H9 (cell line): ENCODE results near the gene DRD4. TPM values are rescaled to one million over a fixed set of nuclear protein-coding genes. Genes with fewer than 3 reads are reported as not detected.
"Not testable (repeated sequence)": the region's sequence is repeated elsewhere in the genome, so short reads cannot be mapped to it uniquely, and the experiment has no call there.

ENCODE experiments used
- DNase-seq: peaks from one replicate; pipeline ENCODE4 v3.0.0-alpha.2; 2017
- H2AFZ ChIP-seq: one replicate; pipeline ENCODE4 v1.6.1; 2013; ENCODE audit warnings: mild to moderate bottlenecking, low read length, control low read depth, moderate library complexity
- H2AK5ac ChIP-seq: 2 replicates; pipeline ENCODE4 v1.6.1; 2013; ENCODE audit warnings: low read length, control low read depth, mixed read lengths; ENCODE audit not compliant: insufficient read length
- H2BK120ac ChIP-seq: one replicate; pipeline ENCODE4 v1.6.1; 2013; ENCODE audit warnings: low read depth, mild to moderate bottlenecking, low read length, control low read depth, inconsistent platforms; ENCODE audit not compliant: poor library complexity, severe bottlenecking
- H2BK12ac ChIP-seq: 2 replicates; pipeline ENCODE4 v1.6.1; 2013; ENCODE audit warnings: low read length, control low read depth, mixed read lengths, low read depth; ENCODE audit not compliant: insufficient read length
- H2BK15ac ChIP-seq: 2 replicates; pipeline ENCODE4 v1.6.1; 2013; ENCODE audit warnings: low read depth, low read length, control low read depth
- H2BK20ac ChIP-seq: one replicate; pipeline ENCODE4 v1.6.1; 2013; ENCODE audit warnings: low read depth, mild to moderate bottlenecking, low read length, control low read depth, inconsistent platforms; ENCODE audit not compliant: poor library complexity, severe bottlenecking
- H2BK5ac ChIP-seq: 2 replicates; pipeline ENCODE4 v1.6.1; 2013; ENCODE audit warnings: low read length, control low read depth, mixed read lengths; ENCODE audit not compliant: insufficient read length
- H3K14ac ChIP-seq: 2 replicates; pipeline ENCODE4 v1.6.1; 2013; ENCODE audit warnings: low read length, control low read depth; ENCODE audit not compliant: insufficient read depth
- H3K18ac ChIP-seq: 2 replicates; pipeline ENCODE4 v1.6.1; 2013; ENCODE audit warnings: low read depth, mild to moderate bottlenecking, mixed read lengths, low read length, control low read depth; ENCODE audit not compliant: insufficient read length
- H3K23ac ChIP-seq: 2 replicates; pipeline ENCODE4 v1.6.1; 2013; ENCODE audit warnings: low read length, control low read depth, mixed read lengths, low read depth; ENCODE audit not compliant: insufficient read length
- H3K23me2 ChIP-seq: 2 replicates; pipeline ENCODE4 v1.6.1; 2013; ENCODE audit warnings: low read depth, mild to moderate bottlenecking, mixed read lengths, low read length, control low read depth; ENCODE audit not compliant: insufficient read length, poor library complexity, severe bottlenecking
- H3K27ac ChIP-seq: 2 replicates; pipeline ENCODE4 v1.5.1; 2013; ENCODE audit warnings: low read length, control low read depth, mixed read lengths, low read depth; ENCODE audit not compliant: insufficient read length
- H3K27me3 ChIP-seq: 2 replicates; pipeline ENCODE4 v1.6.1; 2013; ENCODE audit warnings: low read length, control low read depth, inconsistent platforms; ENCODE audit not compliant: insufficient read depth
- H3K4ac ChIP-seq: 2 replicates; pipeline ENCODE4 v1.6.1; 2013; ENCODE audit warnings: low read depth, mild to moderate bottlenecking, control low read depth, inconsistent platforms, low read length, moderate library complexity
- H3K4me1 ChIP-seq: 2 replicates; pipeline ENCODE4 v1.6.1; 2013; ENCODE audit warnings: low read length, control low read depth, inconsistent platforms; ENCODE audit not compliant: insufficient read depth
- H3K4me2 ChIP-seq: 2 replicates; pipeline ENCODE4 v1.6.1; 2013; ENCODE audit warnings: low read length, control low read depth, mixed read lengths; ENCODE audit not compliant: insufficient read length, insufficient read depth
- H3K56ac ChIP-seq: 2 replicates; pipeline ENCODE4 v1.6.1; 2013; ENCODE audit warnings: low read depth, mild to moderate bottlenecking, mixed read lengths, low read length, control low read depth; ENCODE audit not compliant: insufficient read length
- H3K79me1 ChIP-seq: 2 replicates; pipeline ENCODE4 v1.6.1; 2013; ENCODE audit warnings: low read depth, mild to moderate bottlenecking, moderate library complexity, low read length, control low read depth, inconsistent platforms; ENCODE audit not compliant: insufficient read depth, poor library complexity, severe bottlenecking
- H3K79me2 ChIP-seq: 2 replicates; pipeline ENCODE4 v1.6.1; 2013; ENCODE audit warnings: low read length, control low read depth, inconsistent platforms; ENCODE audit not compliant: insufficient read depth
- H3K9ac ChIP-seq: 2 replicates; pipeline ENCODE4 v1.6.1; 2013; ENCODE audit warnings: low read length, control low read depth, mixed read lengths; ENCODE audit not compliant: insufficient read length; ENCODE audit errors: extremely low read depth
- H3K9me3 ChIP-seq: one replicate; pipeline ENCODE4 v1.6.1; 2013; ENCODE audit warnings: low read depth, low read length, inconsistent platforms; ENCODE audit not compliant: control insufficient read depth
- H3T11ph ChIP-seq: one replicate; pipeline ENCODE4 v1.6.1; 2013; ENCODE audit warnings: mild to moderate bottlenecking, low read length, control low read depth, inconsistent platforms
- H4K20me1 ChIP-seq: one replicate; pipeline ENCODE4 v1.6.1; 2013; ENCODE audit not compliant: control insufficient read depth, insufficient read length, insufficient read depth
- H4K5ac ChIP-seq: 2 replicates; pipeline ENCODE4 v1.6.1; 2013; ENCODE audit warnings: low read depth, mild to moderate bottlenecking, mixed read lengths, low read length, control low read depth; ENCODE audit not compliant: insufficient read length
- H4K8ac ChIP-seq: replicated peaks from 2 replicates; pipeline ENCODE4 v1.6.1; 2013; ENCODE audit warnings: low read length, control low read depth, mixed read lengths, low read depth; ENCODE audit not compliant: insufficient read length
- H4K91ac ChIP-seq: 2 replicates; pipeline ENCODE4 v1.6.1; 2013; ENCODE audit warnings: low read depth, mild to moderate bottlenecking, moderate library complexity, mixed read lengths, low read length, control low read depth; ENCODE audit not compliant: insufficient read length
- H3K27ac Mint-ChIP-seq, 3 experiments: 2 replicates in 2 of 3; 3 replicates in 1 of 3; pipeline ENCODE4 v1.8.0; 2020 to 2021; ENCODE audit warnings: mixed read lengths in 3 of 3, mild to moderate bottlenecking in 1 of 3, moderate library complexity in 1 of 3
- H3K27me3 Mint-ChIP-seq: 2 replicates; pipeline ENCODE4 v1.8.0; 2021; ENCODE audit warnings: low read depth, mild to moderate bottlenecking, moderate library complexity, mixed read lengths
- H3K36me3 Mint-ChIP-seq, 3 experiments: 2 replicates in 2 of 3; 3 replicates in 1 of 3; pipeline ENCODE4 v1.8.0; 2020 to 2021; ENCODE audit warnings: low read depth in 3 of 3, mixed read lengths in 3 of 3; ENCODE audit not compliant: insufficient read depth in 1 of 3
- H3K4me1 Mint-ChIP-seq, 2 experiments: 2 replicates each; pipeline ENCODE4 v1.8.0; 2020; ENCODE audit warnings: mixed read lengths in 2 of 2
- H3K4me3 Mint-ChIP-seq, 2 experiments: 2 replicates in 1 of 2; 3 replicates in 1 of 2; pipeline ENCODE4 v1.8.0; 2020 to 2021; ENCODE audit warnings: mild to moderate bottlenecking in 2 of 2, mixed read lengths in 2 of 2, moderate library complexity in 1 of 2
- H3K9me3 Mint-ChIP-seq, 2 experiments: 2 replicates in 1 of 2; 3 replicates in 1 of 2; pipeline ENCODE4 v1.8.0; 2020; ENCODE audit warnings: mild to moderate bottlenecking in 2 of 2, mixed read lengths in 2 of 2, moderate library complexity in 1 of 2
- WGBS: extraction: QIAGEN DNeasy Blood & Tissue Kit; methylation state at CpG from one replicate; pipeline ENCODE4 v1.1.7; 2013; ENCODE audit warnings: missing lambda C conversion rate, low lambda C conversion rate, mixed read lengths; ENCODE audit not compliant: insufficient read length; ENCODE audit errors: extremely low coverage; 5-methylcytosine and 5-hydroxymethylcytosine counted together
- total RNA-seq: library from RNA; stranded (reverse); gene quantifications from 2 replicates; pipeline ENCODE4 v1.2.1, GENCODE V29; 2021
- TF ChIP-seq, protein P1 (sequence below): fragments of 200-600 bp; sonication (generic); conservative IDR thresholded peaks from 3 replicates; pipeline ENCODE4 v1.8.0; 2021; ENCODE audit warnings: antibody characterized with exemption, mild to moderate bottlenecking

The DRD4 gene
- total RNA-seq, 1 experiment from 2014 or later = 6.8 TPM

DNA sequence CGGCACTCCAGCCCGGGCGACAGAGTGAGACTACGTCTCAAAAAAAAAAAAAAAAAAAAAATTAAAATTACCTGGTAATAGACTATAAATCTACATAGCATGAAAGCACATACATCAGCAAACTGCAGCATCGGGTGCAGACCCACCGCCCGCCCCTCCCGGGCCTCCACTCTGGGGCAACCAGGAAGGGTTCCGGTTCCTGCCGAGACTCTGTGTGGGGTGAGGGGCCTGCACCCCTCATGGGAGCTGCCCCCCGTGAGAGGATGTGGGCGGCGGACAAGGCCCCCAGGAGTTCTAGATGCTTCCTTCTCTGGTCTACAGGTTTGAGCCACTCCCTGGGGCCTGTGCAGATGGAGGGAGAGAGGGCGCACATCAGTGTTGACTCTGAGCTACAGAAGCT lies 9.1 kb downstream of the DRD4 start:
- Mint-ChIP-seq H3K36me3 (peaks cover 7 to 51% (median 30%) of the 10 kb centered on the region in 3 experiments), H3K9me3 (no peaks in the 10 kb centered on the region), H3K4me3 (no peak overlapping the region), H3K27me3 (no peaks in the 10 kb centered on the region), H3K27ac (no peak overlapping the region), H3K4me1 (peaks cover 2% of the 10 kb centered on the region in 2 experiments; a peak in 1 of 4 replicates)
- H3K4me2 ChIP-seq = no peak overlapping the region
- no peak overlapping the region for H2AK5ac ChIP-seq
- H3K23me2 ChIP-seq = no peaks in the 10 kb centered on the region
- H3T11ph ChIP-seq = no peak overlapping the region
- no peak overlapping the region for H2BK5ac ChIP-seq
- H3K56ac ChIP-seq = no peak overlapping the region
- no peaks in the 10 kb centered on the region for H3K4me1 ChIP-seq
- no peak overlapping the region for H4K5ac ChIP-seq
- H3K9me3 ChIP-seq = no peaks in the 10 kb centered on the region
- no peak overlapping the region for H2BK12ac ChIP-seq
- H3K9ac ChIP-seq = no peak overlapping the region
- no CpG with 5 or more reads among the region's 14 CpGs for WGBS
- no peak overlapping the region for H4K91ac ChIP-seq
- no peaks in the 10 kb centered on the region for H4K20me1 ChIP-seq
- no peak overlapping the region for H3K4ac ChIP-seq
- H3K27ac ChIP-seq = no peak overlapping the region
- H2AFZ ChIP-seq = no peak overlapping the region
- H3K27me3 ChIP-seq = no peaks in the 10 kb centered on the region
- no peak overlapping the region; the same call in 1 of the 2 replicates for H3K14ac ChIP-seq
- DNase-seq = no peak
- H2BK120ac ChIP-seq = no peak overlapping the region
- no peaks in the 10 kb centered on the region for H3K79me1 ChIP-seq
- no peak overlapping the region for H3K18ac ChIP-seq
- H3K23ac ChIP-seq = no peak overlapping the region
- TF ChIP-seq, protein P1, sequence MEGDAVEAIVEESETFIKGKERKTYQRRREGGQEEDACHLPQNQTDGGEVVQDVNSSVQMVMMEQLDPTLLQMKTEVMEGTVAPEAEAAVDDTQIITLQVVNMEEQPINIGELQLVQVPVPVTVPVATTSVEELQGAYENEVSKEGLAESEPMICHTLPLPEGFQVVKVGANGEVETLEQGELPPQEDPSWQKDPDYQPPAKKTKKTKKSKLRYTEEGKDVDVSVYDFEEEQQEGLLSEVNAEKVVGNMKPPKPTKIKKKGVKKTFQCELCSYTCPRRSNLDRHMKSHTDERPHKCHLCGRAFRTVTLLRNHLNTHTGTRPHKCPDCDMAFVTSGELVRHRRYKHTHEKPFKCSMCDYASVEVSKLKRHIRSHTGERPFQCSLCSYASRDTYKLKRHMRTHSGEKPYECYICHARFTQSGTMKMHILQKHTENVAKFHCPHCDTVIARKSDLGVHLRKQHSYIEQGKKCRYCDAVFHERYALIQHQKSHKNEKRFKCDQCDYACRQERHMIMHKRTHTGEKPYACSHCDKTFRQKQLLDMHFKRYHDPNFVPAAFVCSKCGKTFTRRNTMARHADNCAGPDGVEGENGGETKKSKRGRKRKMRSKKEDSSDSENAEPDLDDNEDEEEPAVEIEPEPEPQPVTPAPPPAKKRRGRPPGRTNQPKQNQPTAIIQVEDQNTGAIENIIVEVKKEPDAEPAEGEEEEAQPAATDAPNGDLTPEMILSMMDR = no peak
- no peaks in the 10 kb centered on the region for H3K79me2 ChIP-seq
- H2BK15ac ChIP-seq = no peak overlapping the region
- H2BK20ac ChIP-seq = no peak overlapping the region
- H4K8ac ChIP-seq = no peak overlapping the region

DNA sequence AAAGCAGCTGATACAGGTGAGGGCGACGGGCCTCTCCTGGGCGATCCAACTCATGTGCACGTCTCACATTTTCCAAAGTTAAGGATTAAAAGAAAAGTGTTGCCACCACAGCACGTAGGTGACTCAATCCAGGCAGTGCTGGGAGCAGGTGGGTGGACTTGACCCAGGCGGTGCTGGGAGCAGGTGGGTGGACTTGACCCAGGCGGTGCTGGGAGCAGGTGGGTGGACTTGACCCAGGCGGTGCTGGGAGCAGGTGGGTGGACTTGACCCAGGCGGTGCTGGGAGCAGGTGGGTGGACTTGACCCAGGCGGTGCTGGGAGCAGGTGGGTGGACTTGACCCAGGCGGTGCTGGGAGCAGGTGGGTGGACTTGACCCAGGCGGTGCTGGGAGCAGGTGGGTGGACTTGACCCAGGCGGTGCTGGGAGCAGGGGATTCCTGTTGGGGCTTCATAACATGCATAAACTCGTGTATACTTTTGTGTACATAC lies 10.6 kb downstream of the DRD4 start:
- H3K79me1 ChIP-seq, DNase-seq, H3K4me1 Mint-ChIP-seq, H4K8ac ChIP-seq, H3K56ac ChIP-seq, H2AFZ ChIP-seq, H3K14ac ChIP-seq, H2BK15ac ChIP-seq, H3K27me3 Mint-ChIP-seq, H3K9ac ChIP-seq, H3K4me2 ChIP-seq, H3K9me3 Mint-ChIP-seq, H2BK120ac ChIP-seq, H2BK20ac ChIP-seq, H3K4me1 ChIP-seq, H3K4ac ChIP-seq, H3K27ac Mint-ChIP-seq, H4K5ac ChIP-seq, H3K9me3 ChIP-seq, H3K23me2 ChIP-seq, H4K91ac ChIP-seq, H3T11ph ChIP-seq, H2BK12ac ChIP-seq, H4K20me1 ChIP-seq, H3K27ac ChIP-seq, H3K23ac ChIP-seq, H2AK5ac ChIP-seq, H3K18ac ChIP-seq, H3K27me3 ChIP-seq, H3K79me2 ChIP-seq, H2BK5ac ChIP-seq, H3K4me3 Mint-ChIP-seq: not testable (repeated sequence)
- H3K36me3 Mint-ChIP-seq = peaks cover 19 to 58% (median 41%) of the 10 kb centered on the region in 3 experiments
- WGBS = no CpG with 5 or more reads among the region's 14 CpGs
